Stimulated activated naive CD8-positive, alpha-beta T cell treated with anti-CD3 and anti-CD28 coated beads, Interleukin-15, amount 100 ng/mL, for 72 hours (primary cell): ENCODE data around the gene GRIK1.
A peak's percentile ranks its signal among the peaks of the same experiment; 100 is the strongest.

ENCODE experiments used
- ATAC-seq: fragments of 150-1000 bp; cut with Tn5 transposase; 2 replicates; pipeline ENCODE4 v1.10.0; 2021; ENCODE audit warnings: mild to moderate bottlenecking, moderate library complexity
- DNase-seq, 2 donors: peaks; one replicate each; pipeline ENCODE4 v3.0.0; 2021 to 2022
- H3K27ac Mint-ChIP-seq, 2 donors: one replicate each; pipeline ENCODE4 v1.8.0; 2022; ENCODE audit warnings: mild to moderate bottlenecking in 2 of 2, mixed read lengths in 2 of 2, moderate library complexity in 2 of 2
- H3K27me3 Mint-ChIP-seq: one replicate; pipeline ENCODE4 v1.8.0; 2022; ENCODE audit warnings: mixed read lengths
- H3K4me1 Mint-ChIP-seq: one replicate; pipeline ENCODE4 v1.8.0; 2022; ENCODE audit warnings: mild to moderate bottlenecking, mixed read lengths
- H3K4me3 Mint-ChIP-seq, 2 donors: one replicate each; pipeline ENCODE4 v1.8.0; 2022; ENCODE audit warnings: mild to moderate bottlenecking in 2 of 2, mixed read lengths in 2 of 2, moderate library complexity in 1 of 2
- H3K9me3 Mint-ChIP-seq, 2 donors: one replicate each; pipeline ENCODE4 v1.8.0; 2022; ENCODE audit warnings: mixed read lengths in 2 of 2

Gene GRIK1

GRCh38 chr21:29739176-29739575 lies 200.6 kb downstream of the GRIK1 start:
- no peak for ATAC-seq

GRCh38 chr21:29738730-29739129 lies 201.1 kb downstream of the GRIK1 start:
- peak overlapping the region in 1 of 2 donors; percentile 1 for H3K27ac Mint-ChIP-seq
- DNase-seq (no peak), ATAC-seq (no peak)
- H3K27me3 Mint-ChIP-seq = no peaks in the 10 kb centered on the region
- H3K4me1 Mint-ChIP-seq = no peaks in the 10 kb centered on the region
- H3K4me3 Mint-ChIP-seq = no peak overlapping the region
- no peaks in the 10 kb centered on the region for H3K9me3 Mint-ChIP-seq

More at GRCh38 chr21:29739176-29739575, 200.6 kb downstream of the GRIK1 start:
- DNase-seq = no peak
- Mint-ChIP-seq H3K4me3 (no peak overlapping the region), H3K9me3 (no peaks in the 10 kb centered on the region), H3K27me3 (no peaks in the 10 kb centered on the region), H3K27ac (peak overlapping the region in 1 of 2 donors; percentile 1), H3K4me1 (no peaks in the 10 kb centered on the region)

GRCh38 chr21:29737186-29737585 lies 202.6 kb downstream of the GRIK1 start:
- Mint-ChIP-seq H3K4me3 (no peak overlapping the region), H3K4me1 (no peaks in the 10 kb centered on the region), H3K27ac (no peak overlapping the region), H3K9me3 (no peaks in the 10 kb centered on the region), H3K27me3 (no peaks in the 10 kb centered on the region)
- DNase-seq (no peak), ATAC-seq (no peak)

- no peaks in the 10 kb centered on the region for H3K27me3 Mint-ChIP-seq
- H3K27ac Mint-ChIP-seq = no peak overlapping the region
- DNase-seq (no peak), ATAC-seq (no peak)
- no peak overlapping the region for H3K4me3 Mint-ChIP-seq
- no peaks in the 10 kb centered on the region for H3K9me3 Mint-ChIP-seq
- H3K4me1 Mint-ChIP-seq = no peaks in the 10 kb centered on the region
These were observed 209.5 kb downstream of the GRIK1 start for GRCh38 chr21:29730281-29730680.

- no peak overlapping the region for H3K4me3 Mint-ChIP-seq
- H3K4me1 Mint-ChIP-seq = no peaks in the 10 kb centered on the region
- no peaks in the 10 kb centered on the region for H3K9me3 Mint-ChIP-seq
- DNase-seq (no peak), ATAC-seq (no peak)
- no peak overlapping the region for H3K27ac Mint-ChIP-seq
- peaks cover under 1% of the 10 kb centered on the region for H3K27me3 Mint-ChIP-seq
These were observed 213.8 kb downstream of the GRIK1 start for GRCh38 chr21:29726044-29726443.

- DNase-seq (no peak), ATAC-seq (no peak)
- Mint-ChIP-seq H3K4me3 (no peak overlapping the region), H3K9me3 (no peaks in the 10 kb centered on the region), H3K27me3 (peaks cover 8% of the 10 kb centered on the region), H3K4me1 (no peaks in the 10 kb centered on the region), H3K27ac (no peak overlapping the region)
These were observed 214.6 kb downstream of the GRIK1 start for GRCh38 chr21:29725025-29725736.

- no peak for ATAC-seq
- H3K4me3 Mint-ChIP-seq = no peak overlapping the region
- peaks cover 6 to 10% of the 10 kb centered on the region in 2 donors for H3K9me3 Mint-ChIP-seq
- DNase-seq = no peak
- peaks cover 8% of the 10 kb centered on the region for H3K27me3 Mint-ChIP-seq
- no peaks in the 10 kb centered on the region for H3K4me1 Mint-ChIP-seq
- H3K27ac Mint-ChIP-seq = no peak overlapping the region
These were observed 217.8 kb downstream of the GRIK1 start for GRCh38 chr21:29721964-29722363.

- no peaks in the 10 kb centered on the region for H3K4me1 Mint-ChIP-seq
- no peak for ATAC-seq
- H3K4me3 Mint-ChIP-seq = no peak overlapping the region
- H3K9me3 Mint-ChIP-seq = peaks cover 11 to 18% of the 10 kb centered on the region in 2 donors
- H3K27me3 Mint-ChIP-seq = peaks cover 8% of the 10 kb centered on the region
- H3K27ac Mint-ChIP-seq = no peak overlapping the region
- DNase-seq = no peak
These were observed 218.6 kb downstream of the GRIK1 start for GRCh38 chr21:29721221-29721620.

- ATAC-seq (no peak), DNase-seq (no peak)
- no peak overlapping the region for H3K27ac Mint-ChIP-seq
- H3K27me3 Mint-ChIP-seq = peaks cover 8% of the 10 kb centered on the region
- H3K9me3 Mint-ChIP-seq = peaks cover 16 to 22% of the 10 kb centered on the region in 2 donors
- no peak overlapping the region for H3K4me3 Mint-ChIP-seq
- H3K4me1 Mint-ChIP-seq = no peaks in the 10 kb centered on the region
These were observed 220.3 kb downstream of the GRIK1 start for GRCh38 chr21:29719521-29719920.

GRCh38 chr21:29718081-29718815 lies 221.5 kb downstream of the GRIK1 start:
- Mint-ChIP-seq H3K4me1 (no peaks in the 10 kb centered on the region), H3K9me3 (peaks cover 16 to 22% of the 10 kb centered on the region in 2 donors), H3K27me3 (peaks cover 8% of the 10 kb centered on the region), H3K4me3 (no peak overlapping the region), H3K27ac (no peak overlapping the region)
- DNase-seq = no peak
- no peak for ATAC-seq

GRCh38 chr21:29717659-29718058 lies 222.1 kb downstream of the GRIK1 start:
- DNase-seq = no peak
- H3K4me1 Mint-ChIP-seq = no peaks in the 10 kb centered on the region

GRCh38 chr21:29716753-29717152 lies 223.0 kb downstream of the GRIK1 start:
- peaks cover 16 to 22% of the 10 kb centered on the region in 2 donors for H3K9me3 Mint-ChIP-seq
- H3K27ac Mint-ChIP-seq = no peak overlapping the region
- DNase-seq (no peak), ATAC-seq (no peak)
- H3K4me1 Mint-ChIP-seq = no peaks in the 10 kb centered on the region
- peaks cover 8% of the 10 kb centered on the region for H3K27me3 Mint-ChIP-seq
- no peak overlapping the region for H3K4me3 Mint-ChIP-seq

More at GRCh38 chr21:29717659-29718058, 222.1 kb downstream of the GRIK1 start:
- H3K9me3 Mint-ChIP-seq = peaks cover 16 to 22% of the 10 kb centered on the region in 2 donors
- no peak for ATAC-seq
- H3K27ac Mint-ChIP-seq = no peak overlapping the region
- peaks cover 8% of the 10 kb centered on the region for H3K27me3 Mint-ChIP-seq
- H3K4me3 Mint-ChIP-seq = no peak overlapping the region

GRCh38 chr21:29715089-29715488 lies 224.7 kb downstream of the GRIK1 start:
- Mint-ChIP-seq H3K27ac (no peak overlapping the region), H3K4me1 (no peaks in the 10 kb centered on the region), H3K9me3 (peaks cover 16 to 22% of the 10 kb centered on the region in 2 donors), H3K27me3 (no peaks in the 10 kb centered on the region), H3K4me3 (no peak overlapping the region)
- ATAC-seq (no peak), DNase-seq (no peak)

GRCh38 chr21:29712818-29713217 lies 227.0 kb downstream of the GRIK1 start:
- ATAC-seq (no peak), DNase-seq (no peak)
- Mint-ChIP-seq H3K9me3 (peaks cover 9 to 20% of the 10 kb centered on the region in 2 donors), H3K4me1 (no peaks in the 10 kb centered on the region), H3K4me3 (no peak overlapping the region), H3K27me3 (no peaks in the 10 kb centered on the region), H3K27ac (no peak overlapping the region)

- peaks cover 5% of the 10 kb centered on the region in 2 donors for H3K9me3 Mint-ChIP-seq
- no peaks in the 10 kb centered on the region for H3K27me3 Mint-ChIP-seq
- ATAC-seq = no peak
- no peak overlapping the region for H3K4me3 Mint-ChIP-seq
- DNase-seq = no peak
- no peaks in the 10 kb centered on the region for H3K4me1 Mint-ChIP-seq
- H3K27ac Mint-ChIP-seq = no peak overlapping the region
These were observed 228.6 kb downstream of the GRIK1 start for GRCh38 chr21:29711236-29711635.

GRCh38 chr21:29710498-29710897 lies 229.3 kb downstream of the GRIK1 start:
- Mint-ChIP-seq H3K27ac (no peak overlapping the region), H3K4me1 (no peaks in the 10 kb centered on the region), H3K9me3 (no peaks in the 10 kb centered on the region), H3K4me3 (no peak overlapping the region), H3K27me3 (no peaks in the 10 kb centered on the region)
- DNase-seq (no peak), ATAC-seq (no peak)
